ENCODE measurements around the gene DOK1. TPM values are rescaled to one million over a fixed set of nuclear protein-coding genes. Genes with fewer than 3 reads are reported as not detected.

Gene DOK1
- total RNA-seq, 1 experiment from 2014 or later, result 4.7 TPM

GRCh38 chr2:74603282-74604000 lies 48.9 kb downstream of the DOK1 start:
- TF ChIP-seq EZH2phosphoT487 (IDR thresholded peaks at IDR 0.05; ENCODE audit: borderline replicate concordance, low read length) (no peak), EZH2 (IDR thresholded peaks at IDR 0.05; ENCODE audit: low read length, unreplicated experiment) (no peak)
- TF ChIP-seq, protein P1, sequence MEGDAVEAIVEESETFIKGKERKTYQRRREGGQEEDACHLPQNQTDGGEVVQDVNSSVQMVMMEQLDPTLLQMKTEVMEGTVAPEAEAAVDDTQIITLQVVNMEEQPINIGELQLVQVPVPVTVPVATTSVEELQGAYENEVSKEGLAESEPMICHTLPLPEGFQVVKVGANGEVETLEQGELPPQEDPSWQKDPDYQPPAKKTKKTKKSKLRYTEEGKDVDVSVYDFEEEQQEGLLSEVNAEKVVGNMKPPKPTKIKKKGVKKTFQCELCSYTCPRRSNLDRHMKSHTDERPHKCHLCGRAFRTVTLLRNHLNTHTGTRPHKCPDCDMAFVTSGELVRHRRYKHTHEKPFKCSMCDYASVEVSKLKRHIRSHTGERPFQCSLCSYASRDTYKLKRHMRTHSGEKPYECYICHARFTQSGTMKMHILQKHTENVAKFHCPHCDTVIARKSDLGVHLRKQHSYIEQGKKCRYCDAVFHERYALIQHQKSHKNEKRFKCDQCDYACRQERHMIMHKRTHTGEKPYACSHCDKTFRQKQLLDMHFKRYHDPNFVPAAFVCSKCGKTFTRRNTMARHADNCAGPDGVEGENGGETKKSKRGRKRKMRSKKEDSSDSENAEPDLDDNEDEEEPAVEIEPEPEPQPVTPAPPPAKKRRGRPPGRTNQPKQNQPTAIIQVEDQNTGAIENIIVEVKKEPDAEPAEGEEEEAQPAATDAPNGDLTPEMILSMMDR (conservative IDR thresholded peaks at IDR 0.05; ENCODE audit: low read depth, low read length), result no peak
- Histone ChIP-seq H2AFZ (ENCODE audit: low read length) (no peak overlapping the region), H3K9me3 (ENCODE audit: low read length) (no peaks in the 10 kb centered on the region), H3K9me2 (replicated peaks; ENCODE audit: low read length) (no peaks in the 10 kb centered on the region), H3F3A (ENCODE audit: low read length, unreplicated experiment) (no peaks in the 10 kb centered on the region), H3K9ac (ENCODE audit: low read length) (no peak overlapping the region), H3K4me1 (ENCODE audit: insufficient read depth, low read length) (peaks cover 8% of the 10 kb centered on the region), H3K36me3 (ENCODE audit: low read depth, low read length) (no peaks in the 10 kb centered on the region), H4K20me1 (ENCODE audit: low read length) (no peaks in the 10 kb centered on the region), H3K4me3 (ENCODE audit: low read length) (no peak overlapping the region), H3K4me2 (ENCODE audit: low read length) (no peak overlapping the region), H3K79me2 (ENCODE audit: low read length) (no peaks in the 10 kb centered on the region), H3K27ac (ENCODE audit: low read length) (no peak overlapping the region), H3K27me3 (ENCODE audit: low read length) (peaks cover 8% of the 10 kb centered on the region; the same call in 1 of the 2 replicates)
- ChIA-PET CTCF (no interaction called here), POLR2A (ENCODE audit: unreplicated experiment) (interaction anchor here (0.6 kb wide), 1 partner anchor 11 kb away, joined by 4 read pairs; no protein-coding TSS in a partner anchor)
- DNase-seq (no peak), ATAC-seq (no peak)
- intact Hi-C loops (cut with micrococcal nuclease), result loop anchor here (10.0 kb wide), 1 partner anchor 51 kb away; the partner anchor contains the start of gene SEMA4F
- no TSS peak for BruUV-seq (replicated peaks)

GRCh38 chr2:74606927-74607326 lies 52.4 kb downstream of the DOK1 start:
- BruUV-seq (replicated peaks), result no TSS peak
- no peak for DNase-seq
- H3K36me3 ChIP-seq (ENCODE audit: low read depth, low read length), result no peaks in the 10 kb centered on the region
- no peak for ATAC-seq
- no peak overlapping the region for H2AFZ ChIP-seq (ENCODE audit: low read length)
- no peaks in the 10 kb centered on the region for H3K27me3 ChIP-seq (ENCODE audit: low read length)
- no peak overlapping the region for H3K9ac ChIP-seq (ENCODE audit: low read length)
- POLR2A ChIA-PET (ENCODE audit: unreplicated experiment), result no interaction called here
- TF ChIP-seq EZH2phosphoT487 (IDR thresholded peaks at IDR 0.05; ENCODE audit: borderline replicate concordance, low read length) (no peak), EZH2 (IDR thresholded peaks at IDR 0.05; ENCODE audit: low read length, unreplicated experiment) (no peak)
- TF ChIP-seq, protein P1 (conservative IDR thresholded peaks at IDR 0.05; ENCODE audit: low read depth, low read length), result no peak
- no peak overlapping the region for H3K4me3 ChIP-seq (ENCODE audit: low read length)
- intact Hi-C loops (cut with micrococcal nuclease), result loop anchor here (10.0 kb wide), 1 partner anchor 48 kb away; the partner anchor contains the start of gene SEMA4F
- H4K20me1 ChIP-seq (ENCODE audit: low read length), result no peaks in the 10 kb centered on the region
- H3K4me1 ChIP-seq (ENCODE audit: insufficient read depth, low read length), result peaks cover 8% of the 10 kb centered on the region
- no peaks in the 10 kb centered on the region for H3K9me3 ChIP-seq (ENCODE audit: low read length)
- CTCF ChIA-PET, result no interaction called here
- no peaks in the 10 kb centered on the region for H3F3A ChIP-seq (ENCODE audit: low read length, unreplicated experiment)
- no peaks in the 10 kb centered on the region for H3K9me2 ChIP-seq (replicated peaks; ENCODE audit: low read length)
- no peak overlapping the region for H3K27ac ChIP-seq (ENCODE audit: low read length)
- no peaks in the 10 kb centered on the region for H3K79me2 ChIP-seq (ENCODE audit: low read length)
- no peak overlapping the region for H3K4me2 ChIP-seq (ENCODE audit: low read length)

Other genes starting within 250 kb of the DOK1 start
- gene SLC4A5, start 211.3 kb upstream of the DOK1 start, total RNA-seq (2014; rRNA removed), result 0.40 and 2.4 TPM in 2 replicates
- 67.8 and 91.0 TPM in 2 replicates for gene DCTN1, start 174.4 kb upstream of the DOK1 start, total RNA-seq (2014; rRNA removed)
- gene C2orf81, start 133.1 kb upstream of the DOK1 start, total RNA-seq (2014; rRNA removed), result 1.6 and 2.4 TPM in 2 replicates
- 38.8 and 41.0 TPM in 2 replicates for gene WDR54, start 133.0 kb upstream of the DOK1 start, total RNA-seq (2014; rRNA removed)
- gene RTKN, start 112.8 kb upstream of the DOK1 start, total RNA-seq (2014; rRNA removed), result 90.5 and 138 TPM in 2 replicates
- gene INO80B, start 99.6 kb upstream of the DOK1 start, total RNA-seq (2014; rRNA removed), result 26.2 and 34.6 TPM in 2 replicates
- gene WBP1, start 96.3 kb upstream of the DOK1 start, total RNA-seq (2014; rRNA removed), result 57.5 and 64.4 TPM in 2 replicates
- gene MOGS, start 89.3 kb upstream of the DOK1 start, total RNA-seq (2014; rRNA removed), result 60.6 and 70.1 TPM in 2 replicates
- 86.9 and 102 TPM in 2 replicates for gene MRPL53, start 82.0 kb upstream of the DOK1 start, total RNA-seq (2014; rRNA removed)
- 14.7 and 21.1 TPM in 2 replicates for gene CCDC142, start 71.7 kb upstream of the DOK1 start, total RNA-seq (2014; rRNA removed)
- 21.1 and 21.4 TPM in 2 replicates for gene TTC31, start 71.6 kb upstream of the DOK1 start, total RNA-seq (2014; rRNA removed)
- not detected in 2 replicates for gene LBX2, start 55.1 kb upstream of the DOK1 start, total RNA-seq (2014; rRNA removed)
- 31.2 and 35.7 TPM in 2 replicates for gene PCGF1, start 47.0 kb upstream of the DOK1 start, total RNA-seq (2014; rRNA removed)
- 3.1 and 3.4 TPM in 2 replicates for gene TLX2, start 40.3 kb upstream of the DOK1 start, total RNA-seq (2014; rRNA removed)
- gene DQX1, start 28.5 kb upstream of the DOK1 start, total RNA-seq (2014; rRNA removed), result 0.07 and 0.63 TPM in 2 replicates
- gene AUP1, start 25.0 kb upstream of the DOK1 start, total RNA-seq (2014; rRNA removed), result 218 and 233 TPM in 2 replicates
- 71.8 and 77.5 TPM in 2 replicates for gene HTRA2, start 24.8 kb upstream of the DOK1 start, total RNA-seq (2014; rRNA removed)
- gene LOXL3, start 778 bp upstream of the DOK1 start, total RNA-seq (2014; rRNA removed), result 5.8 and 12.4 TPM in 2 replicates
- gene M1AP, start 93.6 kb downstream of the DOK1 start, total RNA-seq (2014; rRNA removed), result not detected in 2 replicates
- gene SEMA4F, start 99.5 kb downstream of the DOK1 start, total RNA-seq (2014; rRNA removed), result 7.6 and 13.9 TPM in 2 replicates